Epithelial cell of esophagus (primary cell): Measurements from ENCODE around the gene PALLD.

Source experiments
- DNase-seq: peaks from one replicate; pipeline ENCODE4 v3.0.0; 2010; ENCODE audit warnings: low read depth
- H3K4me3 ChIP-seq: 2 replicates; pipeline ENCODE4 v1.5.1; 2011; ENCODE audit warnings: mild to moderate bottlenecking, low read length, control low read depth
- CTCF ChIP-seq: IDR thresholded peaks from 2 replicates; pipeline ENCODE4 v1.5.1; 2011; ENCODE audit warnings: low read depth, mild to moderate bottlenecking, low read length, control low read depth, inconsistent platforms; ENCODE audit not compliant: insufficient read depth; ENCODE audit errors: missing control alignments

Gene PALLD

GRCh38 chr4:168739886-168740285 lies 243.0 kb downstream of the PALLD start:
- TF ChIP-seq CTCF, result no peak
- DNase-seq, result no peak
- no peak overlapping the region for H3K4me3 ChIP-seq

- no peak overlapping the region for H3K4me3 ChIP-seq
- DNase-seq, result no peak
- no peak for TF ChIP-seq CTCF
Measured at GRCh38 chr4:168740691-168741090, 243.8 kb downstream of the PALLD start.

- no peak overlapping the region for H3K4me3 ChIP-seq
- no peak for DNase-seq
- TF ChIP-seq CTCF, result no peak
Measured at GRCh38 chr4:168741281-168742173, 244.7 kb downstream of the PALLD start.

- no peak for DNase-seq
- no peak overlapping the region for H3K4me3 ChIP-seq
- TF ChIP-seq CTCF, result no peak
Measured at GRCh38 chr4:168743131-168743530, 246.3 kb downstream of the PALLD start.

GRCh38 chr4:168743601-168744000 lies 246.7 kb downstream of the PALLD start:
- no peak for DNase-seq
- no peak overlapping the region for H3K4me3 ChIP-seq
- no peak for TF ChIP-seq CTCF

- no peak overlapping the region for H3K4me3 ChIP-seq
- DNase-seq, result peak; percentile 32
Measured at GRCh38 chr4:168744021-168744420, 247.2 kb downstream of the PALLD start.

More at GRCh38 chr4:168744021-168744420, 247.2 kb downstream of the PALLD start:
- no peak for TF ChIP-seq CTCF
